Thyroid gland (tissue), 4 donors: ENCODE data around the gene MAP3K1.

Experiments
- POLR2A ChIP-seq, 2 donors: fragments of 450-650 bp; IDR thresholded peaks; one replicate each; pipeline ENCODE4 v1.6.1; 2017; ENCODE audit warnings: antibody characterized with exemption in 2 of 2, mild to moderate bottlenecking in 2 of 2, moderate library complexity in 1 of 2
- TF ChIP-seq, protein P1 (sequence below), 6 experiments: fragments of 200-600 bp in 3 of 6; fragments of 450-650 bp in 3 of 6; sonication (generic) in 3 of 6; IDR thresholded peaks; one replicate each; pipeline ENCODE4 v1.5.1; 2016 to 2019; ENCODE audit warnings: antibody characterized with exemption in 6 of 6, mild to moderate bottlenecking in 2 of 6, inconsistent platforms in 1 of 6, moderate library complexity in 1 of 6

- TF ChIP-seq, protein P1, sequence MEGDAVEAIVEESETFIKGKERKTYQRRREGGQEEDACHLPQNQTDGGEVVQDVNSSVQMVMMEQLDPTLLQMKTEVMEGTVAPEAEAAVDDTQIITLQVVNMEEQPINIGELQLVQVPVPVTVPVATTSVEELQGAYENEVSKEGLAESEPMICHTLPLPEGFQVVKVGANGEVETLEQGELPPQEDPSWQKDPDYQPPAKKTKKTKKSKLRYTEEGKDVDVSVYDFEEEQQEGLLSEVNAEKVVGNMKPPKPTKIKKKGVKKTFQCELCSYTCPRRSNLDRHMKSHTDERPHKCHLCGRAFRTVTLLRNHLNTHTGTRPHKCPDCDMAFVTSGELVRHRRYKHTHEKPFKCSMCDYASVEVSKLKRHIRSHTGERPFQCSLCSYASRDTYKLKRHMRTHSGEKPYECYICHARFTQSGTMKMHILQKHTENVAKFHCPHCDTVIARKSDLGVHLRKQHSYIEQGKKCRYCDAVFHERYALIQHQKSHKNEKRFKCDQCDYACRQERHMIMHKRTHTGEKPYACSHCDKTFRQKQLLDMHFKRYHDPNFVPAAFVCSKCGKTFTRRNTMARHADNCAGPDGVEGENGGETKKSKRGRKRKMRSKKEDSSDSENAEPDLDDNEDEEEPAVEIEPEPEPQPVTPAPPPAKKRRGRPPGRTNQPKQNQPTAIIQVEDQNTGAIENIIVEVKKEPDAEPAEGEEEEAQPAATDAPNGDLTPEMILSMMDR (IDR thresholded peaks at IDR 0.05), result no peak
- TF ChIP-seq POLR2A (IDR thresholded peaks at IDR 0.05), result no peak
These were observed 46.6 kb downstream of the MAP3K1 start for GRCh38 chr5:56861893-56862485.
